CD4-positive, CD25-positive, alpha-beta regulatory T cell (primary cell): Measurements from ENCODE around the gene SLC40A1. TPM values are rescaled to one million over a fixed set of nuclear protein-coding genes. Genes with fewer than 3 reads are reported as not detected.

Experiments used
- ATAC-seq, 2 donors: fragments of 150-1000 bp; cut with Tn5 transposase; one replicate each; pipeline ENCODE4 v1.10.0; 2021; ENCODE audit warnings: low read depth in 2 of 2, moderate number of reproducible peaks in 2 of 2, moderate library complexity in 1 of 2
- DNase-seq, 3 donors: peaks; one replicate each; pipeline versions ENCODE4 v3.0.0 to v3.0.0-alpha.2; 2012 to 2022; ENCODE audit warnings: mixed read lengths in 1 of 3
- H3K27ac ChIP-seq: one replicate; pipeline ENCODE4 v1.7.0; 2013; ENCODE audit warnings: mild to moderate bottlenecking, low read length; ENCODE audit not compliant: insufficient read depth, poor library complexity, severe bottlenecking
- H3K27me3 ChIP-seq: one replicate; pipeline ENCODE4 v1.7.0; 2013; ENCODE audit warnings: low read length; ENCODE audit not compliant: control insufficient read depth, insufficient read depth
- H3K36me3 ChIP-seq: one replicate; pipeline ENCODE4 v1.7.0; 2013; ENCODE audit warnings: mild to moderate bottlenecking, low read length, moderate library complexity; ENCODE audit not compliant: control insufficient read depth, insufficient read depth
- H3K4me1 ChIP-seq: 2 replicates; pipeline ENCODE4 v1.7.0; 2013; ENCODE audit warnings: mild to moderate bottlenecking, low read length; ENCODE audit not compliant: insufficient read depth, control insufficient read depth, poor library complexity, severe bottlenecking
- H3K4me3 ChIP-seq: one replicate; pipeline ENCODE4 v1.7.0; 2013; ENCODE audit warnings: low read depth, mild to moderate bottlenecking, low read length, moderate library complexity
- H3K9me3 ChIP-seq, 2 experiments: 1 replicate in 1 of 2; 2 replicates in 1 of 2; pipeline ENCODE4 v1.7.0; 2013; ENCODE audit warnings: low read length in 2 of 2, mild to moderate bottlenecking in 1 of 2, moderate library complexity in 1 of 2; ENCODE audit not compliant: control insufficient read depth in 2 of 2
- H3K27ac Mint-ChIP-seq, 3 donors: one replicate each; pipeline ENCODE4 v1.8.0; 2020 to 2022; ENCODE audit warnings: mild to moderate bottlenecking in 3 of 3, mixed read lengths in 3 of 3, moderate library complexity in 2 of 3
- H3K27me3 Mint-ChIP-seq: one replicate; pipeline ENCODE4 v1.8.0; 2022; ENCODE audit warnings: mild to moderate bottlenecking, mixed read lengths
- H3K36me3 Mint-ChIP-seq: one replicate; pipeline ENCODE4 v1.8.0; 2020; ENCODE audit warnings: mixed read lengths
- H3K4me1 Mint-ChIP-seq, 4 donors: one replicate each; pipeline ENCODE4 v1.8.0; 2020 to 2022; ENCODE audit warnings: mixed read lengths in 4 of 4, mild to moderate bottlenecking in 1 of 4
- H3K4me3 Mint-ChIP-seq, 4 donors: one replicate each; pipeline ENCODE4 v1.8.0; 2020 to 2022; ENCODE audit warnings: mild to moderate bottlenecking in 4 of 4, mixed read lengths in 4 of 4, moderate library complexity in 3 of 4
- H3K9me3 Mint-ChIP-seq, 7 donors: one replicate each; pipeline ENCODE4 v1.8.0; 2020 to 2022; ENCODE audit warnings: mixed read lengths in 7 of 7, mild to moderate bottlenecking in 3 of 7, moderate library complexity in 2 of 7
- polyA plus RNA-seq, 4 donors: library from polyadenylated mRNA; unstranded; fragments of 300-500 nt; fragmentation: Illumina TruSeq; gene quantifications; one replicate each; pipeline ENCODE4 v1.2.3, GENCODE V29; 2021
- total RNA-seq: library from RNA; stranded (reverse); gene quantifications from one replicate; pipeline ENCODE4 v1.2.3, GENCODE V29; 2022

The SLC40A1 gene, protein sequence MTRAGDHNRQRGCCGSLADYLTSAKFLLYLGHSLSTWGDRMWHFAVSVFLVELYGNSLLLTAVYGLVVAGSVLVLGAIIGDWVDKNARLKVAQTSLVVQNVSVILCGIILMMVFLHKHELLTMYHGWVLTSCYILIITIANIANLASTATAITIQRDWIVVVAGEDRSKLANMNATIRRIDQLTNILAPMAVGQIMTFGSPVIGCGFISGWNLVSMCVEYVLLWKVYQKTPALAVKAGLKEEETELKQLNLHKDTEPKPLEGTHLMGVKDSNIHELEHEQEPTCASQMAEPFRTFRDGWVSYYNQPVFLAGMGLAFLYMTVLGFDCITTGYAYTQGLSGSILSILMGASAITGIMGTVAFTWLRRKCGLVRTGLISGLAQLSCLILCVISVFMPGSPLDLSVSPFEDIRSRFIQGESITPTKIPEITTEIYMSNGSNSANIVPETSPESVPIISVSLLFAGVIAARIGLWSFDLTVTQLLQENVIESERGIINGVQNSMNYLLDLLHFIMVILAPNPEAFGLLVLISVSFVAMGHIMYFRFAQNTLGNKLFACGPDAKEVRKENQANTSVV
- 12.9 TPM for total RNA-seq
- polyA plus RNA-seq = 10 to 100 TPM in 3 of 4 donors, 1 to 10 TPM in 1; 5.6 to 25.3 (median 18.5) TPM

DNA sequence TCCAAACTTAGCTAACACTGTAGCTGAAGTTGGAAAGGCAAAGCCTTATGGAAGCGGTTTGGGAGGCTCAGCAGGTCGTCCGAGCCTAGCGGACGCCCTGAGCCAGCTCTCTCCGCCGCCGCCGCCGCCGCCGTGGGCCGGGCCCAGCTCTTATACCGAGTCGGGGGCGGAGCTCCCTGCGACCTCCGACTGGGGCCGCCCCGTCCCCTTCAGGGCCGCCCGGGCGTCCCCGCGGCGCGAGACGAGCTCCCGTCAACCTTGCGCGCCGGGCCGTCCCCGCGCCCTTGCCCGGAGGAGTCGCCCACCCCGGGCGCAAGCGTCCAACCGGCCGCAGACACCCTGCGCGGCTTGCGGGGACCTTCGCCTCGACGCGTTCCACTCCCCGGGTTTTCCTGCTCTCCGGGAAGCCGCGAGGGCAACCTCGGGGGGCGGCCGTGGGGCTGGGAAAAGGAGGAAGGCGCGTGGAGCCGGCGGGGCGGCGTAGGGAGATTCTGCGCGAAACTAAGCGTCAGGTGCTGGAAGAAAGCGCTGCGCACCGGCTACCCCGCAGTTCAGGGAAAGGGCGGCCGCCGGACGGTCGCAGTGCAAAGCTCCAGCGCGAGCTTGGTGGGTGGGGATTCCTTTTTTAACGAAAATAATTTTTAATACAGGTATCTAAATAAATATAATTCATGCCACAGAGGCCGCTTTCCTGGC, at the start of gene SLC40A1:
TSS of gene SLC40A1 (minus strand) at position 129 of the 696 bp plus-strand sequence. CDS start 326 bp downstream, outside the sequence.
- Histone ChIP-seq H3K9me3 (no peaks in the 10 kb centered on the region), H3K27ac (no peak within 1 kb of the TSS), H3K27me3 (peaks cover 52% of the 10 kb centered on the region), H3K4me3 (peak within 1 kb of the TSS; percentile 66), H3K4me1 (peaks cover 20% of the 10 kb centered on the region), H3K36me3 (no peaks in the 10 kb centered on the region)
- ATAC-seq (peak; percentile 92 to 95), DNase-seq (peak; percentile 43 to 63 (median 55))
- Mint-ChIP-seq H3K27me3 (peaks cover 92% of the 10 kb centered on the region), H3K9me3 (peaks cover 0 to 5% (median 0%) of the 10 kb centered on the region in 7 donors), H3K27ac (peak within 1 kb of the TSS; percentile 29 to 86 (median 83)), H3K36me3 (no peaks in the 10 kb centered on the region), H3K4me3 (peak within 1 kb of the TSS; percentile 73 to 93 (median 91)), H3K4me1 (peaks cover 0 to 31% (median 22%) of the 10 kb centered on the region in 4 donors)

DNA sequence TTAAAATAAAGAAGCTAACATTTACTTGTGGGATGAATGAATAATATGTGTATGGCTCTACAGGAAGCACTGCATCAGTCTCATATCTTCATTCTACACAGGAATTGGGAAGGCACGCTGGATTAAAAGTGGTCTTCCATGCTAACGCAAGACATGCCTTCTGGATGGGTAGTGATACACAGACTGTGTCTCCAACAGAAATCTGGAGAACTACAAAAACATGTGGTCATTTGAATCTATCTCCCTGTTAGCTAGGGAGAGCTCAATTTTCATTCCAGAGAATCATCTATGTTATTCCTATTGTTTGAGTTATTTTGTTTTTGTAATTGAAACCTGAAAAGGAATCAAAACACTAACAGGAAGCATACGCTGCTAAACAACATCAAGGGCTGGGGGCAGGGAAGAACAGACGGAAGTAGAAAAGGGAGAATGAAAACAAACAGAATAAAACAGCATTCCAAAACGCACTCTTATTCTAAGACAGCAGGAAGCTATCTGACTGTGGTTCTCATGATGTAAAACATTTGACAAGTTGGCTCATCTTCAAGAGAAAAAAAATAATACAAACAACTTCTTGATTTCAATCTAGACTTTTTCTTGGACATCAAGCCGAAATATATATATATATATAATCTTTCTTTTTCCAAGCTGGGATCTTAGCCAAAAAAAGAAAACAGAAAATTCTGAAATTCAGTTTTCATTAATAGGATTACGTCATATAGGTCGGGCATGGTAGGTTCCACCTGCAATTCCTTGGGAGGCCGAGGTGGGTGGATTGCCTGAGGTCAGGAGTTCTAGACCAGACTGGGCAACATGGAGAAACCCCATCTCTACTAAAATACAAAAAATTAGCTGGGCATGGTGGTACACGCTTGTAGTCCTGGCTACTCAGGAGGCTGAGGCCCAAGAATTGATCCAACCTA, 49.2 kb upstream of the SLC40A1 start:
- Histone ChIP-seq H3K9me3 (no peaks in the 10 kb centered on the region), H3K36me3 (no peaks in the 10 kb centered on the region), H3K4me1 (no peaks in the 10 kb centered on the region), H3K27me3 (no peaks in the 10 kb centered on the region), H3K27ac (no peak overlapping the region), H3K4me3 (no peak overlapping the region)
- no peak overlapping the region for H3K27ac Mint-ChIP-seq
- ATAC-seq (no peak), DNase-seq (no peak)
- no peak overlapping the region for H3K4me3 Mint-ChIP-seq
- peaks cover 0 to 8% (median under 1%) of the 10 kb centered on the region in 4 donors for H3K4me1 Mint-ChIP-seq
- peaks cover 5% of the 10 kb centered on the region for H3K27me3 Mint-ChIP-seq
- H3K36me3 Mint-ChIP-seq = no peaks in the 10 kb centered on the region
- H3K9me3 Mint-ChIP-seq = no peaks in the 10 kb centered on the region

DNA sequence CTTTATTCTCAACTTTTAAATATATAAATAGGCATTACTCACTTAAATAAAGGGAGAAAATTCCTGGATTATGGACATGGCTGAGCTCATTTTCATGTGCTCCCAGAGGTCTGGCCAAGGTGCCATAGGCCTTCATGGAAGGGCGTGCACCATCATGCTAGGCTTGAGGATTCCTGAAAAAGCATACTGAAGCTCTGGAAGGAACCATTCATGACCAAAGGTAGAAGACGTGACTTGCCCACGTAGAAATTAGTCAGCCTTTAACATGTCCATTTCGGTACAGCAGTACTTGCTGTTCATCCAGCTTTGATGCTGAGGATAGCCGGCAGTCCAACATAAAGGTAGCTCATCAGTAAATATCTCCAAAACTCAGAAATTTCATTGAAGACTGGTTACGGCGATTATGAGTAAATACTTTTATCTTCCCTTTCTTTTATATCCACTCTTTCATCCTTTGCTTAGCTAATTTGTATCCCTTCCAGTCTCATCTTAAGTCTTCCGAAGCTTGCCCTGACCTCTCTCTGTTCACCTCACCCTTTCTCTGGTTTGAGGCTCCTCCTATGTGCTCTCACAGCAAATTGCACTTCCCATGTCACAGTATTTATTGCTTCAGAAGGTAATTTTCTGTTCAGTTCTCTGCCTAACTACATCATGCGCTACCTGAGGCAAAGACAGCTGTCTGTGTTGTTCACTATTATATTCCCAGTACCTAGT, 48.4 kb upstream of the SLC40A1 start:
- no peaks in the 10 kb centered on the region for H3K36me3 ChIP-seq
- H3K27ac ChIP-seq = no peak overlapping the region
- peaks cover 5% of the 10 kb centered on the region for H3K27me3 Mint-ChIP-seq
- no peaks in the 10 kb centered on the region for H3K4me1 ChIP-seq
- H3K9me3 Mint-ChIP-seq = no peaks in the 10 kb centered on the region
- H3K27me3 ChIP-seq = no peaks in the 10 kb centered on the region
- H3K27ac Mint-ChIP-seq = no peak overlapping the region
- no peaks in the 10 kb centered on the region for H3K36me3 Mint-ChIP-seq
- H3K4me3 Mint-ChIP-seq = no peak overlapping the region
- H3K4me1 Mint-ChIP-seq = peaks cover 0 to 14% (median 8%) of the 10 kb centered on the region in 4 donors
- DNase-seq (no peak), ATAC-seq (no peak)
- H3K4me3 ChIP-seq = no peak overlapping the region
- no peaks in the 10 kb centered on the region for H3K9me3 ChIP-seq

DNA sequence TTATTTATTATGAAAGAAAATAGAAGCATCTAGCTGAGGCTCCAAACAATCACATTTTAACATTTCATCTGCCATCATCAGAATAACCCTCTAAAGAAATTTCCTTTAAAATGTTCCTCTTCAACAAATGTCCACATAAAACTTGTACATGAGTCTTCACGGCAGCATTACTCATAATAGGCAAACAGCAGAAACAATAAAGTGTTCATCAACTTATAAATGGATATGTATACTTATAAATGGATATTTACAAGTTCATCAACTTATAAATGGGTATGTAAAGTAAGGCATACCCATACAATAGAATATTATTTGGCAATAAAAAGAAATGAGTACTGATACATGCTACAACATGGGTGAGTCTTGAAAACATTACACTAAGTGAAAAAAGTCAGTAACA, 47.2 kb upstream of the SLC40A1 start:
- Mint-ChIP-seq H3K4me3 (no peak overlapping the region), H3K4me1 (peaks cover 0 to 19% (median 14%) of the 10 kb centered on the region in 4 donors), H3K27ac (no peak overlapping the region), H3K36me3 (no peaks in the 10 kb centered on the region), H3K9me3 (no peaks in the 10 kb centered on the region), H3K27me3 (peaks cover 5% of the 10 kb centered on the region)
- H3K27ac ChIP-seq = no peak overlapping the region
- ATAC-seq (no peak), DNase-seq (no peak)
- H3K9me3 ChIP-seq = no peaks in the 10 kb centered on the region
- no peaks in the 10 kb centered on the region for H3K36me3 ChIP-seq
- H3K4me1 ChIP-seq = no peaks in the 10 kb centered on the region
- no peaks in the 10 kb centered on the region for H3K27me3 ChIP-seq
- no peak overlapping the region for H3K4me3 ChIP-seq

DNA sequence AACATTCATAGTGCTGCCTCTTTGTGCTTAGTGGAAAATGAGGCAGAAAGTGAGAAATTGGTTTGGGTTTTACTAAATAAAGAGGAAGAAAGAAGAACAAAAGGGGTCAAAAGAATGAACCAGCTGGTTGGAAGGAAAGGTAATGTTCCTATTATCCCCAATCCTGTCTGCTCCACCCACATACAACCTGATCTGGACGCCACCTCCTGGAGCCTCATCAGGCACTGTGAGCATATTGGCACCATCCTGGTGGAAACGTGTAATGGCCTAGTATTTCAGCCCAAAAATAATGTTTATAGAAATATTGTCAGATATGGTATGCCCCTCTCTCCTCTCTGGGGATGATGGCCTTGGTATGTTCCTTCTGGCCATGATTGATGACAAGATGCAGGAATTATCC, 45.0 kb upstream of the SLC40A1 start:
- Mint-ChIP-seq H3K4me1 (peaks cover 0 to 27% (median 17%) of the 10 kb centered on the region in 4 donors), H3K27me3 (peaks cover 5% of the 10 kb centered on the region), H3K4me3 (no peak overlapping the region), H3K9me3 (no peaks in the 10 kb centered on the region), H3K36me3 (no peaks in the 10 kb centered on the region), H3K27ac (no peak overlapping the region)
- no peaks in the 10 kb centered on the region for H3K36me3 ChIP-seq
- no peaks in the 10 kb centered on the region for H3K27me3 ChIP-seq
- H3K4me3 ChIP-seq = no peak overlapping the region
- H3K9me3 ChIP-seq = no peaks in the 10 kb centered on the region
- H3K4me1 ChIP-seq = no peaks in the 10 kb centered on the region
- no peak for DNase-seq
- no peak for ATAC-seq
- H3K27ac ChIP-seq = no peak overlapping the region

DNA sequence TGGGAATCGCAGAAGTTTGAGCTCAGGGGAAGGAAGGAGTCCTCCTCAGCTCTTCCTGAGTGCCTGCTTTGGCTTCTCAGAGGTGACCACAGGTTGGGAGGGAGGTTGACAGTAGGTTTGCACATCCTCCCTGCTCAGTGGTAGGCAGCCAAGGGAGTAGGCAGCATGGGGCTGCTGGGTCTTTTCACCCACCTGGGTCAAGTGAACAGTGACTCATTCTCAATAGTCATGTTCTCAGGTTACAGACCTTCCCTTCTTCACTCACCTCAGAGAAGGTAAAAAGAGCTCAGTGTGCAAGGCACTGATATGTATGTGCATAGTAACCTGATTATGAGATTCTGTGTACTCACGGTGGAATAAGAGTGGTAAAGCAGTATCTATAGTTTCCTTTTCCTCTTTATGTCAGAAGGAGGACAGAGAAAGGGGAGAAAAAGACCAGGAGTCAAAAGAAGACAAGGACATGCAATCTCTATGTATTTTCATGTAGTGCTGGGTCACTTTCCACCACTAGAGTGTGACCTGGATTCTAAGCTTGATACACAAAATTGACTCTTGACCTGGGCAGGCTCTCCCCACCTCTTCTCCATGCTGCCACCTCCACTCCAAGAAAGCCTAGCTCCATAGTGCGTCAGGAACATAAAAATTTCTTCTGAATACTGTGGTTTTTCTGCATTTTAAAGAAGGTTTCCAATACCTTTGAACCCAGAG, 44.2 kb upstream of the SLC40A1 start:
- DNase-seq (no peak), ATAC-seq (peak in 1 of 2 donors; percentile 31)
- H3K4me1 Mint-ChIP-seq = peaks cover 0 to 27% (median 17%) of the 10 kb centered on the region in 4 donors
- H3K27ac Mint-ChIP-seq = peak overlapping the region in 1 of 3 donors; percentile 10
- Histone ChIP-seq H3K4me3 (no peak overlapping the region), H3K9me3 (no peaks in the 10 kb centered on the region), H3K27me3 (no peaks in the 10 kb centered on the region), H3K36me3 (no peaks in the 10 kb centered on the region), H3K27ac (no peak overlapping the region), H3K4me1 (no peaks in the 10 kb centered on the region)
- no peaks in the 10 kb centered on the region for H3K9me3 Mint-ChIP-seq
- no peak overlapping the region for H3K4me3 Mint-ChIP-seq
- peaks cover 5% of the 10 kb centered on the region for H3K27me3 Mint-ChIP-seq
- no peaks in the 10 kb centered on the region for H3K36me3 Mint-ChIP-seq
